HPDE6-E6E7 (cell line): ENCODE results near the gene C1orf174.
A peak's percentile ranks its signal among the peaks of the same experiment; 100 is the strongest.

Experiments used
- DNase-seq: peaks from one replicate; pipeline ENCODE4 v3.0.0; 2011; ENCODE audit warnings: missing footprints; ENCODE audit errors: extremely low spot score

The C1orf174 gene

GRCh38 chr1:3910049-3910731 is 10.1 kb upstream of the C1orf174 start:
- no peak for DNase-seq

- DNase-seq = no peak
Measured at GRCh38 chr1:3909615-3910014, 9.5 kb upstream of the C1orf174 start.

- no peak for DNase-seq
Measured at GRCh38 chr1:3908886-3909517, 8.9 kb upstream of the C1orf174 start.

- DNase-seq = no peak
Measured at GRCh38 chr1:3907621-3908165, 7.6 kb upstream of the C1orf174 start.

- DNase-seq = no peak
Measured at GRCh38 chr1:3907031-3907534, 7.0 kb upstream of the C1orf174 start.

- no peak for DNase-seq
Measured at GRCh38 chr1:3906672-3907020, 6.6 kb upstream of the C1orf174 start.

- DNase-seq = no peak
Measured at GRCh38 chr1:3905953-3906671, 6.0 kb upstream of the C1orf174 start.

- DNase-seq = no peak
Measured at GRCh38 chr1:3905266-3905952, 5.3 kb upstream of the C1orf174 start.

- DNase-seq = no peak
Measured at GRCh38 chr1:3904843-3905185, 4.7 kb upstream of the C1orf174 start.

- no peak for DNase-seq
Measured at GRCh38 chr1:3904006-3904842, 4.2 kb upstream of the C1orf174 start.

GRCh38 chr1:3903141-3904005 is 3.3 kb upstream of the C1orf174 start:
- no peak for DNase-seq

GRCh38 chr1:3902571-3903091 is 2.6 kb upstream of the C1orf174 start:
- DNase-seq = no peak

GRCh38 chr1:3902111-3902511 is 2.0 kb upstream of the C1orf174 start:
- no peak for DNase-seq

GRCh38 chr1:3900969-3901529 is 977 bp upstream of the C1orf174 start:
- peak; percentile 92 for DNase-seq

- no peak for DNase-seq
Measured at GRCh38 chr1:3899754-3900149, 320 bp downstream of the C1orf174 start.

- peak; percentile 34 for DNase-seq
Measured at GRCh38 chr1:3898994-3899753, 898 bp downstream of the C1orf174 start.

- DNase-seq = no peak
Measured at GRCh38 chr1:3898475-3898735, 1.7 kb downstream of the C1orf174 start.

GRCh38 chr1:3896396-3897000 is 3.6 kb downstream of the C1orf174 start:
- DNase-seq = no peak

GRCh38 chr1:3895951-3896325 is 4.1 kb downstream of the C1orf174 start:
- DNase-seq = no peak
